ENCODE results near the gene BOD1.

The BOD1 gene

DNA sequence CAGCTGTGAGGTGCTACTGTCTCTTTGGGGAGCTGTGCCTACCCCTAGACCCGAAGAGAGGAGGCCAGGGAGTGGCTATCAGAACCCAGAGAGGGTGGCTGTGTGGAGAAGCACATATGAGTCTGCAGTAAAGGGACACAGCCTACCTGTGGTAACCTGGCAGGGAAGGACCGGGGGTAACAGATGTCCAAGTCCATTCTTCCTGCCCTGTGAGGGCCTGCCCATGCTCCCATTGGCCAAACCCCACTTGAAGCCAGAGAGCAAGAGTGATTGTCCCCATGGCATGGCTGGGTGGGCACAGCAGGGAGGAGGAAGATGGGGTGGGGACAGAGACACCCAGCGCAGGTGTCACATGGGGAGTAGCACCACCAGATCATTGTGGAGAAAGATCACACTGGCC, 39.3 kb downstream of the BOD1 start:
- DNase-seq (ENCODE audit: low read depth), result no peak

DNA sequence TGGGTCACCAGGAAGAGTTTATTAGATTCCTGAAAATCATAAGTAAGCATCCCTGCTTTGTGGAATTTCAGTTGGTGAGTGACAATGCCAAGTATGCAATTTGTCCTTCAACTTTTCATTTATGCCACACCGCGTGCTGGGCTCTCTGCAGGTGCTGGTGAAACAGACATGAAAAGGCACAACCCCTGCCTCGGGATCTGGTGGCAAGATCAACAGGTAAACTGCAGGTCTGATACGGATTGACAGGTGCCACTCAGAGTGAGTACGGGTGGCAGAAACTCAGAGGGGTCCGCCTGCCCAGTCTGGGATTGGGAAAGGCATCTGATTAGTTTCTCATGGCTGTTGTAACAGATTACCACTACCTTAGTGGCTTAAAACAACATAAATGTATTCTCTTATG, 40.5 kb downstream of the BOD1 start:
- no peak for DNase-seq (ENCODE audit: low read depth)

DNA sequence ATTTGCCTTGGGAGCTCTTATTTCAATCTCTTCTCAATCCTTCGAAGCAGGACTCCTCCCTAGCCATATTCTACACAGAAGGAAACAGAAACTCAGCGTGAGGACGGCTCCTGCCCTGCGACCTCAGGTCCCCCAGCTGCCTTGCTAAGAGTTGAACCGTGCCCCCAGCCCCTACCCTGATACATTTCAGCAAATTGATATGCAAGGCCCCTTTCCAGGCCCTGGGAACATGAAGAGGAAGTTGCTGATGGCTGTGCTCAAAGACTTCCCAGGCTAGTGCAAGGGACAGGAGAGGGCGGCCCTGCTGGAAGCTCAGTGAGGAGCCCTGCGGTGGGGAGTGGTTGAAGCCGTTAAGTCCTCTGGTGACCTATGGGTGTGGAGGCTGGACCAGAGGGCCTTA, 41.5 kb downstream of the BOD1 start:
- no peak for DNase-seq (ENCODE audit: low read depth)

DNA sequence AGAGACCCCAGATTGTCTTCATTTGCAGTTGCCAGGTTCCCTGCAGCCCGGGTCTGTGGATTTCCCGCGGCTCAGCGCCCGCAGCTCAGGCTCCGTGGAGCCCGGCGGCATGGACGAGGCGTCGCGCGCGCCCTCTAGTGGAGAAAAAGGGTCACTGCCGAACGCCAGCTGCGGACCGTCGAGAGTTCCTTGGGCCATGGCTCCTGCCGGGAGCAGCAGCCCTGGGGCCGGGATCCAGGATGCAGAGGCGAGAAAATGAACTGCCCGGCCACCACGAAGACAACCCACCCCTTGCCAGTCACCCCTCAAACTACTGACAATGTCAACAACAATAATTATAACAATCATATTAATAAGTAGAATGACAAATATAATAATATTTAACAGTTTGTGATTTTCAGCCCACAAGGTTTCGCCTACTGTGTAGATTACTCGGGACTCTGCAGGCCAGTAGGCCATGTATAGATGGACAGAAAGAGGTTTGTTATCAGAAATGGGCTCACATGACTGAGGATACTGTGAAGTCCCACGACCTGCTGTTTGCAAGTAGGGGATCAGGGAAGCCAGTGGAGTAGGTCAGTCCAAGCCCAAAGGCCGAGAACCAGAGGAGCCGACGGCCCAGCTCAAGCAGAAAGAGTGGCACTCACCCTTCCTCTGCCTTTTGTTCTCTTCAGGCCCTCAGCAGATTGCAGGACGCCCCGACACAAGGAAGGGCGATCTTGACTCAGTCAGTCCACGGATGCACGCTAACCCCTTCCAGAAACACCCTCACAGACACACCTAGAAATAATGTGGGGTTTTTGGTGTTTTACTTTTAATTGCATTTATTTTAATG, 43.1 kb downstream of the BOD1 start:
- no peak for DNase-seq (ENCODE audit: low read depth)

DNA sequence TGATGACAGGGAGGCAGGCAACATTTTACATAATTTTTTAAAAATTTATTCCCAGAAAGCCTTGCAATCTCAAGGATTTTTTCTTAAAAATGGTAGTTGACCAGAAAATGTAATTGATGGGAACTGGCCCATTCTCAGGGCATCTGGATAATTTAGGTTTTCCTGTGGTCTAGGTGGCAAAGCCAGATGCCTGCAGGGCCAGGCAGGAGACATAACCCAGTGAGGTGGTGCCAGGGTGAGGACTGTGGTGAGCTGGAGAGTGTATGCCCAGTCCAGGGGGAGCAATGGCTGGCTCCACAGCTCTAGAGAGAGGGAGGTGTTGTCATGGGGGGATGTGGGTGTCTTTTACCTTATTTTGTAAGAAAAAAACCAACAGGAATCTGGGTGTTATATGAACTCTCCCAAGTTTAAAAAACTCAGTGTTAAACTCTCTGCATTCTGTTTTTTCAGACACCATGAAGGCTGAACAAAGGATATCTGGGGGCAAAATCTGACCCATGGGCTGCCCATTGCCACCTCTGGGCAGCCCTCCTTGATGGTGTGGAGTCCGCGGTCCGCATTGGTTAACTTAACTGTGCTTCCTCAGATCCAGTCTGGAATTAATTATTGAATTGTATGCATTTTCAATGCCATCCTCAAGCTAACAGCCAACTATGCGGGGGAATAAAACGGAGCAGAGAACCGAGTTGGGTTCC, 43.9 kb downstream of the BOD1 start:
- peak; percentile 36 for DNase-seq (ENCODE audit: low read depth)

DNA sequence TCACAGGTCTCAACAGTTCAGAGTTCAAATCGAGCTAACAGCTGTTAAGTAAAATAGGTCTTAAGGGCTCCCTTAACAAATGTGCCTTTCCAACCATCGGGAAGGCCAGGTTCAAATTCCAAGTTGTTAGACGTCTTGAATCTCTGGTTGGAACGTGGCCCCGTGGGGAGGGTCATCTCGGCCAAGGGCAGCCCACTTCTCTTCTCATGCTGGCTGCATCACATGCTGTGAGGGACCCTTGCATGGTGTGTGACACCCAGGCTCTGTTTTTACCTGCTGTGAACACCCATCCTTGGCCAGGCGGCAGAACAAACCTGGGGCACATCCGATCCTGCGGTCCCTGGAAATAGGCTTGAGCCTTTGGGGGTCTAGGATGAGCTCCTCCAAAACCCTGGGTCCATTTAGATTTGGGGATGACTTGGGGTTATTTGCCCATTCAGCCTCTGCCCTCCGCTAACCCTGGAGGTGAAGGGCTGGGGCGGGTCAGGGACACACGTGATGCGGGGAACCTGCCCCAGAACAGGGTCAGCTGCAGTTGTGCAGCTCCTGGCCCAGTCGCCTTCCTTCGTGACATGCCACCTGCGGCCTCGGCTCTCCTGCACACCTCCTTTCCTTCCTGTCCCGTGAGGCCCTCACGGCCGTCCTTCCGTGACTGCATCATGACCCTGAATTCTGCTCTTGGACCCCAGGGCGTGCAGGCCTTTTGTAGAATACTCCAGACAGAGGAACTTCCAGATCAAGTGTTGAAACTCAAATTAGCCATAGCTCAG, 45.9 kb downstream of the BOD1 start:
- no peak for DNase-seq (ENCODE audit: low read depth)

DNA sequence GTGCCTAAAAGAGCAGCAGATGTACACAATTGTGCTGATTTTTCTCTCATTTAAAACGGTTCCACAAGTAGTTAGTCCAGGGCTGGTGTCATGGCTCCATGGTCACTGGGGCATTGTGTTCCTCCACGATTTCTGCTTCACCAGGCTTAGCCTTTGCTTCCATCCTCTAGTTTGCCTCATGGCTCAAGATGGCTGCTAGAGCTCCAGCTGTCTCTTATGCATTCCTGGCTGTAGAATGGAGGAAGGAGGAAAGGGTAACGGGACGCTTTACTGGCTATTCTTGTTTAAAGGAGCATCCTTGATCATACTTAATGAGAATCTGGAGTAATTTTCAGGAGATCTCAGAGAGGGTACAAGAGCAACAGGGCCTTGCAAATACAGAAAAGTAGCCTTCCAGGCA, 47.7 kb downstream of the BOD1 start:
- DNase-seq (ENCODE audit: low read depth), result no peak

DNA sequence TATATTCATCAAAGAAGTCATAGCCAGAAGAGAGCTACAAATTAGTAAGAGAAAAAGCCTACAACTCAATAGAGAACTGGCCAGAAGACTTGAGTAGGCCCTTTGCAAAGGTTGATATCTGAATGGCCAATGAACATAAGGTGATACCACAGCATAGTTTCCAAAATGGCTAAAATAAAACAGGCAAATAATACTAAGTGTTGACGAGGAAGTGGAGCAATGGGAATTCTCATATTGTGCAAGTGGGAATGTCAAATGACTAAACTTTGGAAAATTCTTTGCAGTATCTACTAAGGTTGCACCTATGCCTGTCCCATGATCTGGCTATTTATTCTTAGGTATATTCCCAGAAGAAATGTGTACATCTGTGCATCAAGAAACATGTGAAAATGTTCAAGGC, 48.3 kb downstream of the BOD1 start:
- no peak for DNase-seq (ENCODE audit: low read depth)

DNA sequence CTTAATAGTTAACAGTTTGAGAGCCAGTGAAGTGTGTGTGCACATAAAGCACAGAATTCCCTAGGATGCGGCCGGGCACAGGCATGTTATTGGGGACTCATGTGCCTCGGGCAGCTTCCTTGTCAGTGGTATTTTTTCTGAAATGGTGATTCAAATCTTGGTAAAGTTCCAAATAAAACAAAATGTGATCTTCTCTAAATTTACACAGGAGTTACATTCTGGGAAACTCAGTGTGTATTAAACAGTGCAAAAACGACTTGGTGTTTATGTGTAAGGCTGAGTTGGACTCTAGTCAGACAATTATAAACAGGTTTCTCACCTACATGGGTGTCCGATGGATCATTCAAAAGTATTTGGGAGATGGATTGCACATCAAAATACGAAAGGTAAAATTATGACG, 48.9 kb downstream of the BOD1 start:
- DNase-seq (ENCODE audit: low read depth), result no peak

DNA sequence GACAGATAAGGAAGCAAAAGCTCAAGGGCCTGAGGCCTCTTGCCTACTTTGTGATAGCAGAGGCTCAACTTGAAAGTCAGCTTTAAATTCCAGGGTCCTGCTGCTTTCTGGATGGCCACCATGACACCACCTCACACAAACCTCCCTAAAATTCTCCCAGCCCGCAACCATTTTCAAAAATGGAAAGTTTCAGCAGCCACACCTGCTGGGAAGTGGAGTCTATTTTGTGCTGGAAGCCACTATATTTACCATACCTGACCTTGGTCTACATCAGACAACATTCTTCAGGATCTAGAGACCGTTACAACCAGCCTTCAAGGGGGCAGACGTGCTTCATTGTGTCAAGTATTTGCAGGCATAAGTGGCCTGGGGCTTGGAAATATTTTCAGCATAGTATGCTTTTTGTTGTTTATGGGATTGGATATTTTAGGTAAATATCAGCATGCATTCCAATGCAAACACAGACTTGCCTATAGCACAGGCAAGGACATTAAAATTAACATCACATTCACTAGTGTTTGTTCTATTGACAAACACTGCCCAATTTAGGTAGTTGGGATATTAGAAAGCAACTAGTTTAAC, 50.9 kb downstream of the BOD1 start:
- no peak for DNase-seq (ENCODE audit: low read depth)

DNA sequence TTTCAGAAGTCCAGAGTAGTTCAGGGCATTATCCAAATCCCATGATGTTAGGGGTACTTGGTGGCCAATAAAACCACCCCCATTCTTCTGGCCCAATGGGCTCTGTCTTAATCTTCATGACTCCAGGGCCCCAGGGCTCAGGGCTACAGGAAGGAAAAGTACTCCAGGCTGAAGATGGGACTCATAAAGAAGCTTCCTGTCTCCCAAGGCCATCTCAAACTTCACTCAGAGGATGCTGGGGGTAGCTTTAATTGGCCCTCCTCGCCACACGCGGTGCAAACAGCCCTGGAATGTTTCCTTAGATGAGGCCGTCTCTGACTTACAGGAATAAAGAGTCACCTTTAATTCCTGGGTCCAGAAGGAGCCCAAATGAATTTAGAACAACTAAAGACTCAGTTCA, 52.3 kb downstream of the BOD1 start:
- no peak for DNase-seq (ENCODE audit: low read depth)

DNA sequence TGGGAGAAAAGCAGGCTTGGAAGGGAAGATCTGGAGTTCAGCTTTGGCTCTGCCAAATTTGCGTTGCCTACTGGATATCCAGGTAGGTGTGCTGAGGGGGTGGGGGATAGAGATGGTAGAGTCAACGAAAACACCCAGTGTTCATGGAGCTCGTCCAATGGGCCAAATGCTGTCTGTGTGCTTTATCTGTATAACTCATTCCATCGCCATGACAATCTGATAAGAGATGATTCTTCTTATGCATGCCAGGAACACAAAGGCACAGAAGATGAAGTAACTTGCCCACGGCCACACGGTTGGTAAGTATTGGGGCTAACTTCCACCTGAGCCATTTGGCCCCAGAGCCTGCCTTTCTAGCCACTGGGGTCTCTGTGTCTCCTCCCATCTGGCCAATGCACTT, 53.2 kb downstream of the BOD1 start:
- DNase-seq (ENCODE audit: low read depth), result no peak

DNA sequence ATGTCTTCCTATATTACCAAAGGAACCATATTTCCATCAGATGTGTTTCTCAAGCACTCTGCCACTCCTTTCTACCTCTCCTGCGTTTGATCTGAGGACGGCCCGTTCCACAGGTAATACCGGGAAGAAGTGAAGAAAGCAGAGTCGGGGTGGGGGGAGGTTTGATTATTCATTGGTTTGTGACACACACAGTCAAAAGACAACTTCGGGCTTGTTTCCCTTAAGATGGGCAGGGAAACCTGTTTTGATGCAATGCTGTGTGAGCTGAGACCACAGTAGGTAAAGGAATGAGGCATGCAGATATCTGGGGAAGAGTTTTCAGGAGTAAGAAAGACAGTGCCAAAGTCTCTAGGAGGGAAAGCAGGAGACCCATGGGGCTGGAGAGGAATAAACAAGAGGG, 54.0 kb downstream of the BOD1 start:
- DNase-seq (ENCODE audit: low read depth), result no peak

Data from HS-5 (cell line).